ENCODE data around the gene DENND1A. TPM values are rescaled to one million over a fixed set of nuclear protein-coding genes. Genes with fewer than 3 reads are reported as not detected.
"Not testable (repeated sequence)": the region's sequence is repeated elsewhere in the genome, so short reads cannot be mapped to it uniquely, and the experiment has no call there.

DENND1A gene
- total RNA-seq, 1 experiment from 2014 or later: 42.5 TPM

- no peaks in the 10 kb centered on the region for H3K9me3 Mint-ChIP-seq (ENCODE audit: unreplicated experiment)
- BruUV-seq (replicated peaks): no TSS peak
- H3K27ac Mint-ChIP-seq (ENCODE audit: low read depth, unreplicated experiment): no peak overlapping the region
- no peak for TF ChIP-seq CTCF (IDR thresholded peaks at IDR 0.05; ENCODE audit: unreplicated experiment)
- POLR2A ChIA-PET: interaction anchor here (0.6 kb wide), 2 partner anchors 12 to 23 kb away, joined by 3 read pairs; no protein-coding TSS in a partner anchor
- CTCF ChIA-PET: no interaction called here
- intact Hi-C loops (cut with micrococcal nuclease): no loop called here
- peaks cover 6% of the 10 kb centered on the region for H3K4me1 Mint-ChIP-seq (ENCODE audit: insufficient read depth, unreplicated experiment)
- no peaks in the 10 kb centered on the region for H3K27me3 Mint-ChIP-seq (ENCODE audit: insufficient read depth, unreplicated experiment)
- no peaks in the 10 kb centered on the region for H3K36me3 Mint-ChIP-seq (ENCODE audit: insufficient read depth, unreplicated experiment)
- peak; percentile 13 for DNase-seq (ENCODE audit: unreplicated experiment)
- no peak overlapping the region for H3K4me3 Mint-ChIP-seq (ENCODE audit: unreplicated experiment)
Observed at GRCh38 chr9:123816817-123817472, 113.0 kb downstream of the DENND1A start.

GRCh38 chr9:123815856-123816255, 114.1 kb downstream of the DENND1A start:
- intact Hi-C loops (cut with micrococcal nuclease); H3K4me1 Mint-ChIP-seq (ENCODE audit: insufficient read depth, unreplicated experiment); H3K27me3 Mint-ChIP-seq (ENCODE audit: insufficient read depth, unreplicated experiment); H3K4me3 Mint-ChIP-seq (ENCODE audit: unreplicated experiment); H3K9me3 Mint-ChIP-seq (ENCODE audit: unreplicated experiment); CTCF ChIA-PET; BruUV-seq (replicated peaks); DNase-seq (ENCODE audit: unreplicated experiment); H3K27ac Mint-ChIP-seq (ENCODE audit: low read depth, unreplicated experiment); POLR2A ChIA-PET; H3K36me3 Mint-ChIP-seq (ENCODE audit: insufficient read depth, unreplicated experiment): not testable (repeated sequence)

- Mint-ChIP-seq H3K27ac (ENCODE audit: low read depth, unreplicated experiment) (no peak overlapping the region), H3K4me1 (ENCODE audit: insufficient read depth, unreplicated experiment) (peaks cover 6% of the 10 kb centered on the region), H3K36me3 (ENCODE audit: insufficient read depth, unreplicated experiment) (peaks cover 5% of the 10 kb centered on the region), H3K9me3 (ENCODE audit: unreplicated experiment) (no peaks in the 10 kb centered on the region), H3K27me3 (ENCODE audit: insufficient read depth, unreplicated experiment) (no peaks in the 10 kb centered on the region), H3K4me3 (ENCODE audit: unreplicated experiment) (no peak overlapping the region)
- intact Hi-C loops (cut with micrococcal nuclease): no loop called here
- no peak for DNase-seq (ENCODE audit: unreplicated experiment)
- ChIA-PET POLR2A (no interaction called here), CTCF (interaction anchor here (0.7 kb wide), 1 partner anchor 1669 kb away, joined by 3 read pairs; no protein-coding TSS in a partner anchor)
- BruUV-seq (replicated peaks): no TSS peak
- no peak for TF ChIP-seq CTCF (IDR thresholded peaks at IDR 0.05; ENCODE audit: unreplicated experiment)
Observed at GRCh38 chr9:123814496-123814895, 115.4 kb downstream of the DENND1A start.

- CTCF ChIA-PET: no interaction called here
- Mint-ChIP-seq H3K4me1 (ENCODE audit: insufficient read depth, unreplicated experiment) (peaks cover 6% of the 10 kb centered on the region), H3K9me3 (ENCODE audit: unreplicated experiment) (no peaks in the 10 kb centered on the region), H3K27me3 (ENCODE audit: insufficient read depth, unreplicated experiment) (no peaks in the 10 kb centered on the region), H3K36me3 (ENCODE audit: insufficient read depth, unreplicated experiment) (peaks cover 5% of the 10 kb centered on the region), H3K27ac (ENCODE audit: low read depth, unreplicated experiment) (no peak overlapping the region), H3K4me3 (ENCODE audit: unreplicated experiment) (no peak overlapping the region)
- TF ChIP-seq CTCF (IDR thresholded peaks at IDR 0.05; ENCODE audit: unreplicated experiment): no peak
- POLR2A ChIA-PET: no interaction called here
- BruUV-seq (replicated peaks): no TSS peak
- no peak for DNase-seq (ENCODE audit: unreplicated experiment)
- intact Hi-C loops (cut with micrococcal nuclease): no loop called here
Observed at GRCh38 chr9:123812984-123813383, 116.9 kb downstream of the DENND1A start.

- CTCF ChIA-PET: no interaction called here
- POLR2A ChIA-PET: no interaction called here
- H3K27me3 Mint-ChIP-seq (ENCODE audit: insufficient read depth, unreplicated experiment): no peaks in the 10 kb centered on the region
- TF ChIP-seq CTCF (IDR thresholded peaks at IDR 0.05; ENCODE audit: unreplicated experiment): no peak
- no peaks in the 10 kb centered on the region for H3K9me3 Mint-ChIP-seq (ENCODE audit: unreplicated experiment)
- peaks cover 5% of the 10 kb centered on the region for H3K36me3 Mint-ChIP-seq (ENCODE audit: insufficient read depth, unreplicated experiment)
- H3K4me1 Mint-ChIP-seq (ENCODE audit: insufficient read depth, unreplicated experiment): peaks cover 6% of the 10 kb centered on the region
- no peak overlapping the region for H3K4me3 Mint-ChIP-seq (ENCODE audit: unreplicated experiment)
- H3K27ac Mint-ChIP-seq (ENCODE audit: low read depth, unreplicated experiment): no peak overlapping the region
- peak; percentile 32 for DNase-seq (ENCODE audit: unreplicated experiment)
- intact Hi-C loops (cut with micrococcal nuclease): no loop called here
- BruUV-seq (replicated peaks): no TSS peak
Observed at GRCh38 chr9:123807251-123807650, 122.7 kb downstream of the DENND1A start.
